Measurements from ENCODE around the gene WASHC4. TPM values are rescaled to one million over a fixed set of nuclear protein-coding genes. Genes with fewer than 3 reads are reported as not detected.
A peak's percentile ranks its signal among the peaks of the same experiment; 100 is the strongest.

The WASHC4 gene
- total RNA-seq, 1 experiment from 2014 or later, result 44.7 TPM

GRCh38 chr12:105078712-105079570 lies 28.6 kb upstream of the WASHC4 start:
- intact Hi-C loops (cut with micrococcal nuclease; ENCODE audit: unreplicated experiment), result no loop called here
- ChIA-PET POLR2A (no interaction called here), CTCF (interaction anchor here (0.6 kb wide), 1 partner anchor 18 kb away, joined by 3 read pairs; no protein-coding TSS in a partner anchor)
- H3K27me3 ChIP-seq (ENCODE audit: control insufficient read depth, insufficient read depth, low read length), result no peaks in the 10 kb centered on the region
- DNase-seq (ENCODE audit: low read depth, low spot score) (no peak), ATAC-seq (no peak)
- H3K9me3 ChIP-seq (ENCODE audit: control insufficient read depth, insufficient read depth, low read depth, low read length), result no peaks in the 10 kb centered on the region
- no peaks in the 10 kb centered on the region for H3K36me3 ChIP-seq (ENCODE audit: control insufficient read depth, insufficient read depth, low read length)
- TF ChIP-seq TCF7L2 (IDR thresholded peaks at IDR 0.05; ENCODE audit: low read depth, low read length) (no peak), REST (IDR thresholded peaks at IDR 0.05; ENCODE audit: insufficient read depth in 1 of 2, low read depth in 2 of 2, low read length in 1 of 2) (no peak), POLR2AphosphoS5 (IDR thresholded peaks at IDR 0.05; ENCODE audit: low read depth, low read length) (no peak), SIN3A (IDR thresholded peaks at IDR 0.05; ENCODE audit: borderline replicate concordance, insufficient read depth, low read depth, low read length) (no peak)
- TF ChIP-seq, protein P1, sequence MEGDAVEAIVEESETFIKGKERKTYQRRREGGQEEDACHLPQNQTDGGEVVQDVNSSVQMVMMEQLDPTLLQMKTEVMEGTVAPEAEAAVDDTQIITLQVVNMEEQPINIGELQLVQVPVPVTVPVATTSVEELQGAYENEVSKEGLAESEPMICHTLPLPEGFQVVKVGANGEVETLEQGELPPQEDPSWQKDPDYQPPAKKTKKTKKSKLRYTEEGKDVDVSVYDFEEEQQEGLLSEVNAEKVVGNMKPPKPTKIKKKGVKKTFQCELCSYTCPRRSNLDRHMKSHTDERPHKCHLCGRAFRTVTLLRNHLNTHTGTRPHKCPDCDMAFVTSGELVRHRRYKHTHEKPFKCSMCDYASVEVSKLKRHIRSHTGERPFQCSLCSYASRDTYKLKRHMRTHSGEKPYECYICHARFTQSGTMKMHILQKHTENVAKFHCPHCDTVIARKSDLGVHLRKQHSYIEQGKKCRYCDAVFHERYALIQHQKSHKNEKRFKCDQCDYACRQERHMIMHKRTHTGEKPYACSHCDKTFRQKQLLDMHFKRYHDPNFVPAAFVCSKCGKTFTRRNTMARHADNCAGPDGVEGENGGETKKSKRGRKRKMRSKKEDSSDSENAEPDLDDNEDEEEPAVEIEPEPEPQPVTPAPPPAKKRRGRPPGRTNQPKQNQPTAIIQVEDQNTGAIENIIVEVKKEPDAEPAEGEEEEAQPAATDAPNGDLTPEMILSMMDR (IDR thresholded peaks at IDR 0.05), result no peak
- no peak overlapping the region for H3K27ac ChIP-seq (ENCODE audit: low read length)
- no peak overlapping the region for H3K4me3 ChIP-seq (ENCODE audit: low read depth in 2 of 2, low read length in 2 of 2)
- in situ Hi-C loops (cut with HindIII; ENCODE audit: low pct_unique_long_range_greater_than_20kb, low sequenced_read_pairs), result no loop called here
- BruUV-seq (replicated peaks), result no TSS peak
- peaks cover 2% of the 10 kb centered on the region; the same call in 1 of the 2 replicates for H3K4me1 ChIP-seq (ENCODE audit: control insufficient read depth, insufficient read depth, low read length)

DNA sequence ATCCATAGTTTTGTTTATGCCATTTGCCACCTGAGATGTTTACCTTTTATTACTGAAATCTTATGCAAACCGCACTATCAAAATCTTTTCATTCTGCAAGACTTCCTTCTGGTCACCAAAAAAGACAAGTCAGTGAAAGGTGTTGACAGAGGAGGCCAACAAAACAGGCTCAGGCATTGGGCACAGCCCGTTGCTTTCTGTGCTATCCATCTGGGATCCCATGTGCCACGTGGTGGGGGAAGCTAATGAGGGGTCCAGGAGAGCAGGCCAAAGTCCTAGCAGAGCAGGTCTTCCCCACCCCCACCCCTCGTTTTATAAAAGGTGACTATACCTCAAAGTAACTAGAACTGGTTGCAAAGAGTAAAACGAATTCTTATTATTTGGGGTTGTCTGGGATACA lies 24.5 kb upstream of the WASHC4 start:
- ChIA-PET POLR2A (interaction anchor here (0.6 kb wide), 1 partner anchor 22 kb away, joined by 7 read pairs; no protein-coding TSS in a partner anchor), CTCF (no interaction called here)
- peak overlapping the region; percentile 55 to 76; a peak in 3 of 4 replicates for H3K4me3 ChIP-seq (ENCODE audit: low read depth in 2 of 2, low read length in 2 of 2)

More for the DNA sequence above, 24.5 kb upstream of the WASHC4 start:
- TF ChIP-seq REST (IDR thresholded peaks at IDR 0.05; ENCODE audit: insufficient read depth in 1 of 2, low read depth in 2 of 2, low read length in 1 of 2), result no peak
- TF ChIP-seq POLR2AphosphoS5 (IDR thresholded peaks at IDR 0.05; ENCODE audit: low read depth, low read length), result no peak
- TF ChIP-seq, protein P1 (IDR thresholded peaks at IDR 0.05), result no peak
- TF ChIP-seq TCF7L2 (IDR thresholded peaks at IDR 0.05; ENCODE audit: low read depth, low read length), result no peak
- no peak for TF ChIP-seq SIN3A (IDR thresholded peaks at IDR 0.05; ENCODE audit: borderline replicate concordance, insufficient read depth, low read depth, low read length)
- Histone ChIP-seq H3K27ac (ENCODE audit: low read length) (no peak overlapping the region; the same call in 1 of the 2 replicates), H3K27me3 (ENCODE audit: control insufficient read depth, insufficient read depth, low read length) (no peaks in the 10 kb centered on the region), H3K36me3 (ENCODE audit: control insufficient read depth, insufficient read depth, low read length) (no peaks in the 10 kb centered on the region), H3K9me3 (ENCODE audit: control insufficient read depth, insufficient read depth, low read depth, low read length) (peaks cover 3% of the 10 kb centered on the region; the same call in 1 of the 2 replicates), H3K4me1 (ENCODE audit: control insufficient read depth, insufficient read depth, low read length) (peaks cover 2% of the 10 kb centered on the region; the same call in 1 of the 2 replicates)
- in situ Hi-C loops (cut with HindIII; ENCODE audit: low pct_unique_long_range_greater_than_20kb, low sequenced_read_pairs) (no loop called here), intact Hi-C loops (cut with micrococcal nuclease; ENCODE audit: unreplicated experiment) (no loop called here)
- BruUV-seq (replicated peaks), result no TSS peak
- ATAC-seq (no peak), DNase-seq (ENCODE audit: low read depth, low spot score) (no peak)

Measured in Panc1 (cell line).